HepG2 (cell line): ENCODE data around the gene ATP7B. TPM values are rescaled to one million over a fixed set of nuclear protein-coding genes. Genes with fewer than 3 reads are reported as not detected.

Experiments used
- ATAC-seq: fragments of 200-7000 bp; cut with Tn5 transposase; 3 replicates; pipeline ENCODE4 v1.9.1; 2020; ENCODE audit warnings: mild to moderate bottlenecking, moderate library complexity
- BruUV-seq: library from RNA; stranded (reverse); fragments of 400-500 nt; replicated peaks from 2 replicates; lab custom pipeline; 2021; lab: Mats Ljungman, UMichigan
- CTCF ChIA-PET: fragments of 300-600 bp; formaldehyde crosslinking; extraction: SDS; loops from one replicate; lab custom pipeline; 2021; ENCODE audit warnings: low total read pairs, inconsistent platforms, low intra/inter-chr PET ratio; lab: Yijun Ruan, JAX
- POLR2A ChIA-PET: fragments of 350-600 bp; sonication (Branson Sonifier 250); formaldehyde crosslinking; loops from one replicate; lab custom pipeline; 2020; ENCODE audit warnings: antibody characterized with exemption, inconsistent platforms; lab: Yijun Ruan, JAX
- DNase-seq: peaks from one replicate; pipeline ENCODE4 v3.0.0-alpha.2; 2015; ENCODE audit warnings: low spot score
- FAIRE-seq: peaks from 3 replicates; lab custom pipeline; 2011; peaks lifted over from hg19 to GRCh38; lab: Jason Lieb, UNC
- H2AFZ ChIP-seq: one replicate; pipeline ENCODE4 v1.6.1; 2011; ENCODE audit warnings: low read length, inconsistent platforms
- H3K27ac ChIP-seq: fragments of 300-600 bp; 3 replicates; pipeline ENCODE4 v1.8.0; 2011; ENCODE audit warnings: mixed run types, mild to moderate bottlenecking, mixed read lengths, low read length, inconsistent platforms; ENCODE audit not compliant: insufficient read depth; ENCODE audit errors: extremely low read length
- H3K27me3 ChIP-seq, 2 experiments: fragments of 200-600 bp in 1 of 2; 2 replicates in 1 of 2; 3 replicates in 1 of 2; pipeline versions ENCODE4 v1.6.0 to v1.8.0; 2011; ENCODE audit warnings: low read length in 2 of 2, mild to moderate bottlenecking in 2 of 2, moderate library complexity in 2 of 2, inconsistent platforms in 1 of 2; ENCODE audit not compliant: insufficient read depth in 2 of 2, control insufficient read depth in 1 of 2
- H3K36me3 ChIP-seq, 2 experiments: fragments of 200-600 bp in 1 of 2; replicated peaks in 1 of 2; 2 replicates in 1 of 2; 3 replicates in 1 of 2; pipeline versions ENCODE4 v1.5.1 to v1.8.0; 2011; ENCODE audit warnings: low read length in 2 of 2, inconsistent platforms in 1 of 2; ENCODE audit not compliant: insufficient read depth in 2 of 2, control insufficient read depth in 1 of 2
- H3K4me1 ChIP-seq: 2 replicates; pipeline ENCODE4 v1.5.1; 2012; ENCODE audit warnings: low read length, inconsistent platforms; ENCODE audit not compliant: insufficient read depth
- H3K4me2 ChIP-seq: 2 replicates; pipeline ENCODE4 v1.6.0; 2011; ENCODE audit warnings: low read depth, low read length, inconsistent platforms
- H3K4me3 ChIP-seq, 3 experiments: fragments of 200-600 bp in 1 of 3; sonication (generic), shearing (Covaris generic) in 1 of 3; replicated peaks in 1 of 3; 2 replicates each; pipeline ENCODE4 v1.5.1; 2011 to 2016; ENCODE audit warnings: low read length in 3 of 3, inconsistent platforms in 2 of 3, low read depth in 2 of 3, mild to moderate bottlenecking in 2 of 3, control low read depth in 1 of 3, mixed read lengths in 1 of 3; ENCODE audit not compliant: insufficient read depth in 1 of 3
- H3K79me2 ChIP-seq: one replicate; pipeline ENCODE4 v1.6.1; 2011; ENCODE audit warnings: low read length, inconsistent platforms; ENCODE audit not compliant: insufficient read depth
- H3K9ac ChIP-seq: 2 replicates; pipeline ENCODE4 v1.6.0; 2011; ENCODE audit warnings: mild to moderate bottlenecking, low read depth, low read length, inconsistent platforms; ENCODE audit not compliant: insufficient read depth
- H3K9me3 ChIP-seq: 2 replicates; pipeline ENCODE4 v1.5.1; 2012; ENCODE audit warnings: mild to moderate bottlenecking, low read length
- H4K20me1 ChIP-seq: 2 replicates; pipeline ENCODE4 v1.6.0; 2011; ENCODE audit warnings: inconsistent platforms, mild to moderate bottlenecking, low read length, moderate library complexity; ENCODE audit not compliant: insufficient read depth
- ISX ChIP-seq: sonication (generic); formaldehyde crosslinking; conservative IDR thresholded peaks from 2 replicates; pipeline ENCODE4 v1.5.0; 2020; ENCODE audit warnings: missing genetic modification reagents
- MBNL3 ChIP-seq: fragments of 250-450 bp; sonication (Bioruptor Pico); conservative IDR thresholded peaks from 2 replicates; pipeline ENCODE4 v1.8.0; 2022; ENCODE audit warnings: mild to moderate bottlenecking, inconsistent platforms
- ZMAT3 ChIP-seq: sonication (generic); formaldehyde crosslinking; conservative IDR thresholded peaks from 2 replicates; pipeline ENCODE4 v1.7.0; 2021; ENCODE audit warnings: missing genetic modification reagents
- ZNF333 ChIP-seq: sonication (generic); formaldehyde crosslinking; IDR thresholded peaks from 2 replicates; pipeline ENCODE4 v1.4.0; 2020; ENCODE audit warnings: mild to moderate bottlenecking, missing genetic modification reagents, borderline replicate concordance
- ZNF569 ChIP-seq: sonication (generic); formaldehyde crosslinking; IDR thresholded peaks from 2 replicates; pipeline ENCODE4 v1.5.0; 2020; ENCODE audit warnings: mild to moderate bottlenecking, missing genetic modification reagents, moderate library complexity, borderline replicate concordance
- ZNF687 ChIP-seq: sonication (generic); formaldehyde crosslinking; IDR thresholded peaks from 2 replicates; pipeline ENCODE4 v1.5.1; 2020; ENCODE audit warnings: mild to moderate bottlenecking, missing genetic modification reagents, moderate library complexity
- ZNF724P ChIP-seq: sonication (generic); formaldehyde crosslinking; IDR thresholded peaks from 2 replicates; pipeline ENCODE4 v1.8.0; 2022; ENCODE audit warnings: missing genetic modification reagents, borderline replicate concordance
- ZSCAN30 ChIP-seq: sonication (generic); formaldehyde crosslinking; IDR thresholded peaks from 2 replicates; pipeline ENCODE4 v1.5.0; 2020; ENCODE audit warnings: mild to moderate bottlenecking, missing genetic modification reagents
- WGBS: methylation state at CpG from one replicate; pipeline ENCODE4 v1.1.6; 2017; ENCODE audit warnings: low lambda C conversion rate; 5-methylcytosine and 5-hydroxymethylcytosine counted together
- in situ Hi-C: cut with HindIII; loops from 2 replicates; pipeline ENCODE4 v1.10.0; 2017; ENCODE audit warnings: low pct_unique_long_range_greater_than_20kb; ENCODE audit not compliant: extremely low pct_ligation_motif_present
- intact Hi-C: fragments of 100-400 bp; cut with micrococcal nuclease; formaldehyde crosslinking; loops from one replicate; pipeline ENCODE4 v1.10.0; 2022; ENCODE audit not compliant: unreplicated experiment
- polyA plus RNA-seq, 8 experiments: library from polyadenylated mRNA; depleted of rRNA in 3 of 8; stranded (reverse) in 7 of 8; unstranded in 1 of 8; fragments of >200 nt; fragmentation: Illumina TruSeq in 4 of 8; extraction: Trizol in 4 of 8; gene quantifications; 2 replicates each; pipeline versions ENCODE4 v1.2.1 to v1.2.3, GENCODE V29; 2011 to 2016; ENCODE audit warnings: low read depth in 4 of 8, missing spikeins in 1 of 8, mixed read lengths in 1 of 8; ENCODE audit not compliant: insufficient read depth in 1 of 8
- total RNA-seq, 5 experiments: library from RNA; depleted of rRNA; stranded (reverse); fragments of >200 nt; fragmentation: Illumina TruSeq; extraction: Trizol; gene quantifications; 2 replicates each; pipeline ENCODE4 v1.2.3, GENCODE V29; 2016; ENCODE audit warnings: low read depth in 1 of 5
- TF ChIP-seq, protein P1 (sequence below): sonication (generic); formaldehyde crosslinking; IDR thresholded peaks from 2 replicates; pipeline ENCODE4 v1.4.0; 2020; ENCODE audit warnings: missing genetic modification reagents
- TF ChIP-seq, protein P2 (sequence below): sonication (generic); formaldehyde crosslinking; IDR thresholded peaks from 2 replicates; pipeline ENCODE4 v1.8.0; 2022; ENCODE audit warnings: mild to moderate bottlenecking, missing genetic modification reagents; ENCODE audit not compliant: insufficient replicate concordance
- TF ChIP-seq, protein P3 (sequence below): sonication (generic); formaldehyde crosslinking; IDR thresholded peaks from 2 replicates; pipeline ENCODE4 v1.5.0; 2020; ENCODE audit warnings: mild to moderate bottlenecking, missing genetic modification reagents
- TF ChIP-seq, protein P4 (sequence below): sonication (generic); formaldehyde crosslinking; IDR thresholded peaks from 2 replicates; pipeline ENCODE4 v1.5.1; 2020; ENCODE audit warnings: missing genetic modification reagents, mild to moderate bottlenecking, borderline replicate concordance

ATP7B gene
- total and polyA plus RNA-seq, 2 of the 13 experiments (the other 11 are each of a cell fraction or from before 2014, with no cell fraction given): 31.8 to 57.4 TPM

- TF ChIP-seq, protein P1, sequence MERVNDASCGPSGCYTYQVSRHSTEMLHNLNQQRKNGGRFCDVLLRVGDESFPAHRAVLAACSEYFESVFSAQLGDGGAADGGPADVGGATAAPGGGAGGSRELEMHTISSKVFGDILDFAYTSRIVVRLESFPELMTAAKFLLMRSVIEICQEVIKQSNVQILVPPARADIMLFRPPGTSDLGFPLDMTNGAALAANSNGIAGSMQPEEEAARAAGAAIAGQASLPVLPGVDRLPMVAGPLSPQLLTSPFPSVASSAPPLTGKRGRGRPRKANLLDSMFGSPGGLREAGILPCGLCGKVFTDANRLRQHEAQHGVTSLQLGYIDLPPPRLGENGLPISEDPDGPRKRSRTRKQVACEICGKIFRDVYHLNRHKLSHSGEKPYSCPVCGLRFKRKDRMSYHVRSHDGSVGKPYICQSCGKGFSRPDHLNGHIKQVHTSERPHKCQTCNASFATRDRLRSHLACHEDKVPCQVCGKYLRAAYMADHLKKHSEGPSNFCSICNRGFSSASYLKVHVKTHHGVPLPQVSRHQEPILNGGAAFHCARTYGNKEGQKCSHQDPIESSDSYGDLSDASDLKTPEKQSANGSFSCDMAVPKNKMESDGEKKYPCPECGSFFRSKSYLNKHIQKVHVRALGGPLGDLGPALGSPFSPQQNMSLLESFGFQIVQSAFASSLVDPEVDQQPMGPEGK (CRISPR knock-in tag): no peak
Measured at GRCh38 chr13:51931606-51932005, 79.6 kb downstream of the ATP7B start (continued).

GRCh38 chr13:51929699-51930098 is 81.6 kb downstream of the ATP7B start:
- ChIA-PET CTCF (no interaction called here), POLR2A (no interaction called here)
- H4K20me1 ChIP-seq: no peaks in the 10 kb centered on the region
- H3K27me3 ChIP-seq: no peaks in the 10 kb centered on the region
- H3K79me2 ChIP-seq: no peaks in the 10 kb centered on the region
- no peaks in the 10 kb centered on the region for H3K9me3 ChIP-seq
- FAIRE-seq (no peak), DNase-seq (no peak), ATAC-seq (no peak)
- H3K27ac ChIP-seq: no peak overlapping the region
- peaks cover 23 to 70% of the 10 kb centered on the region in 2 experiments for H3K36me3 ChIP-seq
- 100% methylated on average over 2 of the region's 5 CpGs for WGBS
- H3K9ac ChIP-seq: no peak overlapping the region
- peaks cover 3% of the 10 kb centered on the region for H3K4me1 ChIP-seq
- H3K4me2 ChIP-seq: no peak overlapping the region
- H3K4me3 ChIP-seq: no peak overlapping the region
- intact Hi-C loops: no loop called here
- no TSS peak for BruUV-seq
- no peak overlapping the region for H2AFZ ChIP-seq
- in situ Hi-C loops: no loop called here
- TF ChIP-seq ZSCAN30 (CRISPR knock-in tag) (no peak), ZMAT3 (CRISPR knock-in tag) (no peak), ZNF724P (no peak), ZNF569 (no peak), ISX (CRISPR knock-in tag) (no peak), ZNF333 (CRISPR knock-in tag) (no peak), ZNF687 (CRISPR knock-in tag) (no peak), MBNL3 (CRISPR knock-in tag) (no peak)
- TF ChIP-seq, protein P2, sequence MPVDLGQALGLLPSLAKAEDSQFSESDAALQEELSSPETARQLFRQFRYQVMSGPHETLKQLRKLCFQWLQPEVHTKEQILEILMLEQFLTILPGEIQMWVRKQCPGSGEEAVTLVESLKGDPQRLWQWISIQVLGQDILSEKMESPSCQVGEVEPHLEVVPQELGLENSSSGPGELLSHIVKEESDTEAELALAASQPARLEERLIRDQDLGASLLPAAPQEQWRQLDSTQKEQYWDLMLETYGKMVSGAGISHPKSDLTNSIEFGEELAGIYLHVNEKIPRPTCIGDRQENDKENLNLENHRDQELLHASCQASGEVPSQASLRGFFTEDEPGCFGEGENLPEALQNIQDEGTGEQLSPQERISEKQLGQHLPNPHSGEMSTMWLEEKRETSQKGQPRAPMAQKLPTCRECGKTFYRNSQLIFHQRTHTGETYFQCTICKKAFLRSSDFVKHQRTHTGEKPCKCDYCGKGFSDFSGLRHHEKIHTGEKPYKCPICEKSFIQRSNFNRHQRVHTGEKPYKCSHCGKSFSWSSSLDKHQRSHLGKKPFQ (CRISPR knock-in tag): no peak
- TF ChIP-seq, protein P3, sequence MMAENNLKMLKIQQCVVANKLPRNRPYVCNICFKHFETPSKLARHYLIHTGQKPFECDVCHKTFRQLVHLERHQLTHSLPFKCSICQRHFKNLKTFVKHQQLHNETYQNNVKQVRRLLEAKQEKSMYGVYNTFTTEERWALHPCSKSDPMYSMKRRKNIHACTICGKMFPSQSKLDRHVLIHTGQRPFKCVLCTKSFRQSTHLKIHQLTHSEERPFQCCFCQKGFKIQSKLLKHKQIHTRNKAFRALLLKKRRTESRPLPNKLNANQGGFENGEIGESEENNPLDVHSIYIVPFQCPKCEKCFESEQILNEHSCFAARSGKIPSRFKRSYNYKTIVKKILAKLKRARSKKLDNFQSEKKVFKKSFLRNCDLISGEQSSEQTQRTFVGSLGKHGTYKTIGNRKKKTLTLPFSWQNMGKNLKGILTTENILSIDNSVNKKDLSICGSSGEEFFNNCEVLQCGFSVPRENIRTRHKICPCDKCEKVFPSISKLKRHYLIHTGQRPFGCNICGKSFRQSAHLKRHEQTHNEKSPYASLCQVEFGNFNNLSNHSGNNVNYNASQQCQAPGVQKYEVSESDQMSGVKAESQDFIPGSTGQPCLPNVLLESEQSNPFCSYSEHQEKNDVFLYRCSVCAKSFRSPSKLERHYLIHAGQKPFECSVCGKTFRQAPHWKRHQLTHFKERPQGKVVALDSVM (CRISPR knock-in tag): no peak
- TF ChIP-seq, protein P4, sequence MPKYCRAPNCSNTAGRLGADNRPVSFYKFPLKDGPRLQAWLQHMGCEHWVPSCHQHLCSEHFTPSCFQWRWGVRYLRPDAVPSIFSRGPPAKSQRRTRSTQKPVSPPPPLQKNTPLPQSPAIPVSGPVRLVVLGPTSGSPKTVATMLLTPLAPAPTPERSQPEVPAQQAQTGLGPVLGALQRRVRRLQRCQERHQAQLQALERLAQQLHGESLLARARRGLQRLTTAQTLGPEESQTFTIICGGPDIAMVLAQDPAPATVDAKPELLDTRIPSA: no peak
